Lower leg skin (tissue), 3 donors: ENCODE data around the gene ACOXL.

ENCODE experiments used
- POLR2A ChIP-seq, 2 donors: fragments of 450-650 bp; IDR thresholded peaks; one replicate each; pipeline ENCODE4 v1.6.1; 2016 to 2017; ENCODE audit warnings: antibody characterized with exemption in 2 of 2, mild to moderate bottlenecking in 1 of 2, moderate library complexity in 1 of 2
- TF ChIP-seq, protein P1 (sequence below), 3 donors: fragments of 450-650 bp; IDR thresholded peaks; one replicate each; pipeline ENCODE4 v1.5.1; 2016; ENCODE audit warnings: antibody characterized with exemption in 3 of 3, mild to moderate bottlenecking in 3 of 3, moderate library complexity in 2 of 3

DNA sequence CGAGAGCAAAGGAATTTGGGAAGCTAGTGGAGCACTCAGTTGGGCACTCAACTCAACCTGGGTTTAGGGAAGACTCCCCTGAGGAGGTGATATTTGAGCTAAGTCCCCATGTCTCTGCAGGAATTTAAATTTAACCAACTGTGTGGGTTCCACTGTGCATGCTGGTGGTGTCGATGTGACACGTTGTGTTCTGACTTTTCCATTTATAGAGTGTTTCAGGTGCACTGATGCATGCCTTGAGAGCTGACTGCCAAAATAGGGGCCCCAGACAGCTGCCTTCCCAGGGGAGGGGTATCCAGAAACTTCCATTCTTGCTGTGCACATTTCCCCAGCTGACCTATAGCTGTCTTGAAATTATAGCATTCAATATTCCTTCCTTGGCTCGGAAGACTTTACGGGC is 324.7 kb downstream of the ACOXL start:
- TF ChIP-seq, protein P1, sequence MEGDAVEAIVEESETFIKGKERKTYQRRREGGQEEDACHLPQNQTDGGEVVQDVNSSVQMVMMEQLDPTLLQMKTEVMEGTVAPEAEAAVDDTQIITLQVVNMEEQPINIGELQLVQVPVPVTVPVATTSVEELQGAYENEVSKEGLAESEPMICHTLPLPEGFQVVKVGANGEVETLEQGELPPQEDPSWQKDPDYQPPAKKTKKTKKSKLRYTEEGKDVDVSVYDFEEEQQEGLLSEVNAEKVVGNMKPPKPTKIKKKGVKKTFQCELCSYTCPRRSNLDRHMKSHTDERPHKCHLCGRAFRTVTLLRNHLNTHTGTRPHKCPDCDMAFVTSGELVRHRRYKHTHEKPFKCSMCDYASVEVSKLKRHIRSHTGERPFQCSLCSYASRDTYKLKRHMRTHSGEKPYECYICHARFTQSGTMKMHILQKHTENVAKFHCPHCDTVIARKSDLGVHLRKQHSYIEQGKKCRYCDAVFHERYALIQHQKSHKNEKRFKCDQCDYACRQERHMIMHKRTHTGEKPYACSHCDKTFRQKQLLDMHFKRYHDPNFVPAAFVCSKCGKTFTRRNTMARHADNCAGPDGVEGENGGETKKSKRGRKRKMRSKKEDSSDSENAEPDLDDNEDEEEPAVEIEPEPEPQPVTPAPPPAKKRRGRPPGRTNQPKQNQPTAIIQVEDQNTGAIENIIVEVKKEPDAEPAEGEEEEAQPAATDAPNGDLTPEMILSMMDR (IDR thresholded peaks at IDR 0.05): no peak
- no peak for TF ChIP-seq POLR2A (IDR thresholded peaks at IDR 0.05)
